SW 1271 (cell line): ENCODE results near the gene ARMC10.
"Not testable (repeated sequence)": the region's sequence is repeated elsewhere in the genome, so short reads cannot be mapped to it uniquely, and the experiment has no call there.

Experiments used
- DNase-seq, 2 experiments: peaks; one replicate each; lab custom pipeline; 2025; lab: John Stamatoyannopoulos, UW

ARMC10 gene

GRCh38 chr7:103074519-103075336, at the start of gene ARMC10, which contains the start of gene FBXL13:
Gene ARMC10 (plus strand): TSS chr7:103075140. CDS start chr7:103075273, 133 bp downstream.
Gene FBXL13 (minus strand): TSS chr7:103074796.
- DNase-seq = peak; percentile 61 to 87

- DNase-seq = no peak
Measured at GRCh38 chr7:103025341-103025740, 49.6 kb upstream of the ARMC10 start.

DNA sequence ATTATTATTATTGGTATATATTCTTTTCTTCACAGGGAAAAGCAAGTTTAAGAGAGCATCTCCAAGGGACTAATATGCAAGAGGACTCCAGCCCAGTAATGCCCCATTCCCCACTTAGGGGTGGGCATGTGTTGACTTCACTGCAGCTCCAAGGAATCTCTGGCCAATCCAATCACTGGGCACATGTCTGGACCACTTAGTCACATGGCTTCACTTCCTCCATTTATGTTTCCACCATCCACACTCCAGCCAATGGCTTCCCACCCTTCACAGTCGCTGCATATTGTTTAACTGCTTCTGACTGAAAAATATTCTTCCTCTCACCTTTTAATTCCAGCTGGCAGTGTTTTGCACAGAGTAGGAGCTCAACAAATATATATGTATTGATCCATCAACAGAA, 43.9 kb upstream of the ARMC10 start:
- no peak for DNase-seq

DNA sequence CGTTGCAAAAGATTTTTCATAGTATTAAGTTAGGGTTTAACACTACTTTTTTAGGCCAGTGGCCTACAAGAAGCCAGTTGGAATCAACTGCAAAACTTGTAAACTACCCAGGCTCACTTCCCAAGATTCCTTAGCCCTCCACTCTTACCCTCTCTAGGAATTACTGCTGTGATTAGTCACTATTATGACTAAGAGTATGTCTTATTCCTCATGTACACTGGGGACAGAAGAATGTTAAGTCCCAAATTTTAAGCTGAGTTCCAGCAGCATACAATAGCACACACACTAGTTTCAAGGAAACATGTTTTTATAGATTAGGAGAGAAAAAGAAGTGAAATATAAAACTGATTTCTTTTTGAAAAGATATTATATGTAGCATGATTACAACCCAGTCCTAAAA, 43.2 kb upstream of the ARMC10 start:
- no peak for DNase-seq

GRCh38 chr7:103034318-103034717, 40.6 kb upstream of the ARMC10 start:
- not testable (repeated sequence) for DNase-seq

DNA sequence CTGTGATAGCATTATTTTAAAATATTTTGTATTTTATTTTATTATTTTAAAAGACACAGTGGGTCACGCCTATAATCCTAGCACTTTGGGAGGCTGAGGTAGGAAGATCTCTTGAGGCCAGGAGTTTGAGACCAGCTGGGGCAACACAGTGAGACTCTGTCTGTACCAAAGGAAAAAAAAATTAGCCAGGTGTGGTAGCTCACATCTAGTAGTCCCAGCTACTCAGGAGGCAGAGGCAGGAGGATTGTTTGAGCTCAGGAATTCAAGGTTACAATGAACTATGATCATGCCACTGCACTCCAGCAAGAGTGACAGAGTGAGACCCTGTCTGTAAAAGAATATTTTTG, 37.5 kb upstream of the ARMC10 start:
- DNase-seq = no peak

- not testable (repeated sequence) for DNase-seq
Measured at GRCh38 chr7:103037823-103038739, 36.9 kb upstream of the ARMC10 start.

DNA sequence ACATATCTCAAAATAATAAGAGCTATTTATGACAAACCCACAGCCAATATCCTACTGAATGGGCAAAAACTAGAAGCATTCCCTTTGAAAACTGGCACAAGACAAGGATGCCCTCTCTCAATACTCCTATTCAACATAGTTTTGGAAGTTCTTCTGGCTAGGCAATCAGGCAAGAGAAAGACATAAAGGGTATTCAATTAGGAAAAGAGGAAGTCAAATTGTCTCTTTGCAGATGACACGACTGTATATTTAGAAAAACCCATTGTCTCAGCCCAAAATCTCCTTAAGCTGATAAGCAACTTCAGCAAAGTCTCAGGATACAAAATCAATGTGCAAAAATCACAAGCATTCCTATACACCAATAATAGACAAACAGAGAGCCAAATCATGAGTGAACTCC, 33.1 kb upstream of the ARMC10 start:
- not testable (repeated sequence) for DNase-seq

- DNase-seq = peak in 1 of 2 experiments; percentile 5
Measured at GRCh38 chr7:103048833-103049232, 26.1 kb upstream of the ARMC10 start.

GRCh38 chr7:103051519-103051918, 23.4 kb upstream of the ARMC10 start:
- DNase-seq = no peak

GRCh38 chr7:103056006-103056405, 18.9 kb upstream of the ARMC10 start:
- DNase-seq = not testable (repeated sequence)

DNA sequence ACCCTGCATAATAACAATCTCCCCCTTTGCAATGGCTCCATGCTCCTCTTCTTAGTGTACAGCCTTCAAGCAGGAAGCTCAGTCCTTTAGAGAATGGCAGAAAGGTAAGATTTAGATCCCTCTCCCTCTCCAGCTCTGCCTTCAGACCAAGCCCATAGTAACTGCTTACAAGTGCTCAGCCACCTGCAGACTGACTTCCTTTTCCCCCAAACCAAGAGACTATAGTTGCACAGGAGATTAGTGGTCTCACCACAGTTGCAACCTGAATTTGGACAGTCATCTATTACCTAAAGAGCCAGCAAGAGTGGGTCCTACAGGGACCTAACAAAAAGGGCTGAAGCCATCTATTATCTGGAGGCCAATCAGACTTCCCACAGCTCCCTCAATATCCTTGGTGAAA, 16.8 kb upstream of the ARMC10 start:
- no peak for DNase-seq

DNA sequence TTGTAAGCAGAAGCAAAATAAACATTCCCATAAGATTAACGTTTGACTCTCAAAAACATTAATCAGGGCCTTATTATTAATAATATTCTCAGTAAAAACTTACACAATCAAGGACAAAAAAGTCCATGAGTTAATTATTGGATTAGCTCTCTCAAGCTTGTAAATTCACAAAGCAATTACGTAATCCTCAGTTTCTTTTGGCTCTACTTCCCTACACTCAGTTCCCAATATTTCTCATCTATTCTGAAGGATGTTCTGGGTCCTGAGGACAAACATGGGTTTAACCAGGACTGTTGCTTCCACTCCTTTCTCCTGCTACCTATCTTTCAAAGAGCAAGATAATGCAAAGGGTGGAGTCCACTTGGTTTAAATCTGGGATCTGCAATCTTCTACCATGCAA, 15.5 kb upstream of the ARMC10 start:
- DNase-seq = no peak

- DNase-seq = no peak
Measured at GRCh38 chr7:103063895-103064294, 11.0 kb upstream of the ARMC10 start.

DNA sequence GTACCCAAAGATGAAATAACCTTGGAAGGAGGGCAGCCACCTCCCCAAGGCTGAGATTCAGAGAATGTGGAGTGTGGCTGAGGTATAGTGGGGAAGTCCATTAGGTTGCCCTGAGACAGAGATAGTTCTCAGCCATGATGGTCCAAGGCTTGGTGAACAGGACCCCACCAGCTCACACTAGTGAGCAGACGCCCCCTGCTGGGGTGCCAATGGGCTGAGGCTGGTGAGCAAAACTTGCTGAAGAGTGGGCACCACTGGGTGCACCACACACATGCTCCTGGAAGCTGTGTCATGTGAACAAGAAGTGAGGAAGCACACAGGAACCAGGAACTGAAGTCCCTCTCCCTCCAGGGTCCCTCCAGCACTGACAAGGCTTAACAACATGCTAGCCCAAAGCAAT, 9.3 kb upstream of the ARMC10 start:
- DNase-seq = peak; percentile 35 to 40

DNA sequence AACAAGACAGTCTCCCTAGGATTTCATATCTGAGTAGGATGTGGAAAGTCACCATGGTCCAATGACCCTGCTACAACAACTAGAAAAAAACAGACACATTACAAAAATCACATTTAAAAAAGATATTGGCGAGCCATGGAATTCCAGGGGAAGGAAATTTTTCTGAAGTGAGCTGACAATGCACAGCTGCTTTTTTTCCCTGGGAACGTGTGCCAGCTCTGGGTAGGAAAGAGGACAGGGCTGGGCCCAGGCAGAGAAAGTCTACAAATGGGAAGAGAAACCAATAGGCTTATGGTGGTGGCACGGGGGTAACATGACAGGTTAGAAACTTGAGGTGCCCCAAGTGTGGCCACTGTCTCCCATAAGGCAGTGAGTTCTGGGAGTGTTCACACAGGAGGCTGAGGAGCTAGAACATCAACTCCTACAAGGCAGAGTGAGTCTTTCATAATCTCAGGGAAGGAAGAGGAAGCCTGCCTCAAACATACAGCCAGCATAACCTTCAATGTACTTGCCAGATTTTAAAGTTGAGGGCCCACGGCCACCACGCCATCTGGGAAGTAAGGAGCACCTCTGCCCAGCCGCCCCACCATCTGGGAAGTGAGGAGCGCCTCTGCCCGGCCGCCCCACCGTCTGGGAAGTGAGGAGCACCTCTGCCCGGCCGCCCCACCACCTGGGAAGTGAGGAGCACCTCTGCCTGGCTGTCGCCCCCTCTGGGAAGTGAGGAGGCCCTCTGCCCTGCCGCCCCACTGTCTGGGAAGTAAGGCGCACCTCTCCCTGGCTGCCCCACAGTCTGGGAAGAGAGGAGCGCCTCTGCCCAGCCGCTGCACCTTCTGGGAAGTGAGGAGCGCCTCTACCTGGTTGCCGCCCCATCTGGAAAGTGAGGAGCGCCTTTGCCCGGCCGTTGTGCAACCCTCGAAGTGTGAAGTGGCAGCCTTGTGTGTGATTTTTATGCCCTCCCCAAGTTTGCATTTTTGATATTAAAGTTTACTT, 6.2 kb upstream of the ARMC10 start:
- DNase-seq = no peak

GRCh38 chr7:103071000-103071399, 3.9 kb upstream of the ARMC10 start:
- DNase-seq = no peak

DNA sequence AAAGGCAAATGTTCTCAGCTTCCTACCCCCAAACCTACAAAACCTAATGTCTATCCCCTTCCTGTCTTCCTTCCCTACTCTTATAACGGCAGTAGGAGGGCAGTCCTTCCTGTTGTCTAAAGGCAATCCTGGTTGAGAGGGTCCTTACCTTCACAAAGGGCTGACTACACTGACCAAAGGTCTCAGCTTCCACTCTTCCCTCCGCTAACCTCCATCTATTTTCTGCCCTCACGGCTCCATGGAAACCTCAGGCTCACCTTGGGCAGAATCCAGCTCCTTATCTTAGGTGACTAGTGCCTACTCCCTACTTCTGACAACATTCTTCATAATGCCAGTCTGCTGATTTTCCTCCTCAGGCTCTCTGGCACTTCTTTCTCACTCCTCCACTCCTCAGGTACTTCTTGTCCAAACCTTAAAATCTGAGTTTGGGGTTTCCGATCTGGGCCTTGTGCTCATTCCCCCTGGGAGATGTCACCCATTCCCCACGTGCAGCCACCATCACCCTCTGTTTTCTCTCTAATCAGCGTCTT, 886 bp upstream of the ARMC10 start:
- DNase-seq = peak in 1 of 2 experiments; percentile 41

GRCh38 chr7:103075337-103075918, 488 bp downstream of the ARMC10 start:
- DNase-seq = peak in 1 of 2 experiments; percentile 25

GRCh38 chr7:103076764-103077163, 1.8 kb downstream of the ARMC10 start:
- DNase-seq = no peak

DNA sequence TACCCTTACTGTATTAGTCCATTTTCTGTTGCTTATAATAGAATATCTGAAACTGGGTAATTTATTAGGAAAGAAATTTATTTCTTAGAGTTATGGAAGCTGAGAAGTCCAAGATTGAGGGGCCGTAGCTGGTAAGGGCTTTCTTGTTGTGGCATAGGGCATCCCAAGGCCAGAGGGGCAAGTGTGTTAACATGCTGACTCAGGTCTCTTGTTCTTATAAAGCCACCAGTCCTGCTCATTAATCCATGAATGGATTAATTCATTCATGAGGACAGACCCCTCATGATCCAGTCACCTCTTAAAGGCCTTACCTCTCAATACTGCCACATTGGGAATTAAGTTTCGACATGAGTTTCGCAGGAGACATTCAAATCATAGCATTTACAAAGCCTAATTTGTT, 2.4 kb downstream of the ARMC10 start:
- no peak for DNase-seq
